NT2/D1 (cell line): ENCODE results near the gene BLM.

ENCODE experiments used
- DNase-seq: peaks from one replicate; pipeline ENCODE4 v3.0.0-alpha.2; 2011; ENCODE audit warnings: low read depth, low spot score
- H3K27me3 ChIP-seq: 2 replicates; pipeline ENCODE4 v1.6.0; 2011; ENCODE audit warnings: mild to moderate bottlenecking; ENCODE audit not compliant: insufficient read length, insufficient read depth
- H3K36me3 ChIP-seq: 2 replicates; pipeline ENCODE4 v1.6.1; 2011; ENCODE audit warnings: mild to moderate bottlenecking, low read length, mixed read lengths; ENCODE audit not compliant: insufficient read depth, insufficient read length
- H3K4me1 ChIP-seq: 2 replicates; pipeline ENCODE4 v1.5.1; 2011; ENCODE audit not compliant: insufficient read depth, insufficient read length
- H3K4me3 ChIP-seq: 2 replicates; pipeline ENCODE4 v1.5.1; 2011; ENCODE audit warnings: low read depth; ENCODE audit not compliant: insufficient read length
- H3K9ac ChIP-seq: 2 replicates; pipeline ENCODE4 v1.6.0; 2011; ENCODE audit warnings: low read depth; ENCODE audit not compliant: insufficient read length
- H3K9me3 ChIP-seq: 2 replicates; pipeline ENCODE4 v1.5.1; 2011; ENCODE audit warnings: mild to moderate bottlenecking, low read length; ENCODE audit not compliant: insufficient read depth
- SUZ12 ChIP-seq: IDR thresholded peaks from 2 replicates; pipeline ENCODE4 v1.6.1; 2011; ENCODE audit not compliant: insufficient read length, insufficient read depth; ENCODE audit errors: extremely low read depth
- YY1 ChIP-seq: IDR thresholded peaks from 2 replicates; pipeline ENCODE4 v1.6.1; 2011; ENCODE audit not compliant: insufficient read length, insufficient read depth
- ZNF274 ChIP-seq: IDR thresholded peaks from 2 replicates; pipeline ENCODE4 v1.6.1; 2011; ENCODE audit warnings: mild to moderate bottlenecking, low read depth, low read length

BLM gene

DNA sequence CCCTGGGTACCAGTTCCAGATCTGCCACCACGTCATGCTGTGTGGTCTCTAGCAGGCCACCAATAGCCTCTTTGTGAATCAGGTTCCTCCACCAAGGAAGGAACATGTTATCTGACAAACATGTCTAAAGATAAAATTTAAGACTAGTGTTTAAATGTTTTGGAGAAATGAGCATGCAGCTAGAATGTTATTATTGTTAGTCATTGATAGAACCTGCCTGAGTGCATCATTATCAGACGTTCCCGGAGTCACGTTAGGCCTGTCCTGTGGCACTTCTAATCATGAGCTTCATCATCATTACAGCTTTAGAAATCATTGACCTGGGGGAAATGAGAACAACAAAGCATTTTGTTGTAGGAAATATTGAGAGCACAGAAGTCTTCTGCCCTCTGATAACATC is 92.4 kb downstream of the BLM start:
- no peak for TF ChIP-seq YY1
- no peak for TF ChIP-seq SUZ12
- TF ChIP-seq ZNF274, result no peak
- Histone ChIP-seq H3K27me3 (no peaks in the 10 kb centered on the region), H3K4me3 (no peak overlapping the region), H3K9me3 (no peaks in the 10 kb centered on the region), H3K4me1 (peaks cover 5% of the 10 kb centered on the region), H3K36me3 (peaks cover 62% of the 10 kb centered on the region), H3K9ac (no peak overlapping the region)
- no peak for DNase-seq

- TF ChIP-seq SUZ12 (no peak), ZNF274 (no peak), YY1 (no peak)
- no peaks in the 10 kb centered on the region for H3K9me3 ChIP-seq
- peaks cover 67% of the 10 kb centered on the region for H3K36me3 ChIP-seq
- no peak overlapping the region for H3K9ac ChIP-seq
- no peak overlapping the region for H3K4me3 ChIP-seq
- H3K27me3 ChIP-seq, result no peaks in the 10 kb centered on the region
- H3K4me1 ChIP-seq, result peaks cover 6% of the 10 kb centered on the region
- no peak for DNase-seq
Observed at GRCh38 chr15:90810354-90810753, 93.2 kb downstream of the BLM start.

GRCh38 chr15:90812171-90812957 is 95.2 kb downstream of the BLM start:
- TF ChIP-seq SUZ12 (no peak), ZNF274 (no peak), YY1 (no peak)
- Histone ChIP-seq H3K36me3 (peaks cover 66% of the 10 kb centered on the region), H3K9ac (no peak overlapping the region), H3K4me1 (peaks cover 17% of the 10 kb centered on the region), H3K9me3 (no peaks in the 10 kb centered on the region), H3K27me3 (no peaks in the 10 kb centered on the region), H3K4me3 (no peak overlapping the region)
- DNase-seq, result no peak

DNA sequence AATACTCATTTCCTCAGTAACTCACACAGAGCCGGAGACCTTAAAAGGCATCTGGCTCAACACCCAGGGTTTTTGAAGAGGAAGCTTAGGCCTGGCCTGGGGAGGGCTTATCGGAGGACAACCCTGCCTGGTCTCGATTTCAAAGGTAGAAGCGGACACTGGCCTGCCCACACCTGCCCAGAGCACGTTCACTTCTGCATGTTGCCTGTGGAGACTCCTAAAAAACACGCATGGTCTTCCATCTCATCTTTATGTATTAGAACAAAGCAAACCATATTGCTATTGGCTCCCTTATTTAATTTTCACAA is 95.8 kb downstream of the BLM start:
- H3K4me3 ChIP-seq, result no peak overlapping the region
- H3K9ac ChIP-seq, result no peak overlapping the region
- peaks cover 65% of the 10 kb centered on the region for H3K36me3 ChIP-seq
- no peak for DNase-seq
- H3K27me3 ChIP-seq, result no peaks in the 10 kb centered on the region
- no peaks in the 10 kb centered on the region for H3K9me3 ChIP-seq
- no peak for TF ChIP-seq SUZ12
- TF ChIP-seq YY1, result no peak
- TF ChIP-seq ZNF274, result no peak
- H3K4me1 ChIP-seq, result peaks cover 22% of the 10 kb centered on the region

- TF ChIP-seq YY1, result no peak
- TF ChIP-seq SUZ12, result no peak
- TF ChIP-seq ZNF274, result no peak
- Histone ChIP-seq H3K4me3 (no peak overlapping the region), H3K4me1 (peaks cover 31% of the 10 kb centered on the region), H3K36me3 (peaks cover 57% of the 10 kb centered on the region), H3K9me3 (no peaks in the 10 kb centered on the region), H3K9ac (no peak overlapping the region), H3K27me3 (no peaks in the 10 kb centered on the region)
- DNase-seq, result no peak
Observed at GRCh38 chr15:90813796-90814190, 96.6 kb downstream of the BLM start.

DNA sequence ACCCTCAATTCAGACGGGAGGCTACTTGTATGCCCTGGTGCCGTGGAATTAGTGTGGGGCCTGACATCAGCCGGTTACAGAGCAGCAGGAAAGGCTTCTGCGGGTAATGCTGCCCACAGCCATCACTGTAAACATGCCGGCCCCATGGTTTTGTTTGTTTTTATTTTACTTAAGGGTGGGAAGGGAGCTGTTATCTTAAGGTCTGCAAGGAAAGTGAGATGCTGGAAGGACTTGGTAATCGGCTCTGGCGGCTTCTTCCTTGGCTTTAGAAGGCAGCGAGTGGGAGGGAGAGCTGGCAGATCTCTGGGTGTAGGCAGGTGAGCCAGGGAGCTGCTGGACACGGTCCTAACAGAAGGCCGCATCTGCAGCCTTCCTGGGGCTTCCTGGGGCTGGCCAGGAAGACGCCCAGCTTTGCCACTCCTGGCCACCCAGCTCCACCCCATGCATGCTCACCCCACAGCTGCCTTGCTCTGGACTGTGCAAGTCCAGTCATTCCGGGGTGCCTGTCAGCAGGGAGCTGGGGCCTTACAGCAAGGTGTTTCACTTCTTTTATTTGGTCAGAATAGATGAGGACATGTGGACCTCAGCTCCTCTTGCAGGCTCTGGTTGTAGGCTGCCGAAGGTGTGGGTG is 97.2 kb downstream of the BLM start:
- H3K4me3 ChIP-seq, result no peak overlapping the region

DNA sequence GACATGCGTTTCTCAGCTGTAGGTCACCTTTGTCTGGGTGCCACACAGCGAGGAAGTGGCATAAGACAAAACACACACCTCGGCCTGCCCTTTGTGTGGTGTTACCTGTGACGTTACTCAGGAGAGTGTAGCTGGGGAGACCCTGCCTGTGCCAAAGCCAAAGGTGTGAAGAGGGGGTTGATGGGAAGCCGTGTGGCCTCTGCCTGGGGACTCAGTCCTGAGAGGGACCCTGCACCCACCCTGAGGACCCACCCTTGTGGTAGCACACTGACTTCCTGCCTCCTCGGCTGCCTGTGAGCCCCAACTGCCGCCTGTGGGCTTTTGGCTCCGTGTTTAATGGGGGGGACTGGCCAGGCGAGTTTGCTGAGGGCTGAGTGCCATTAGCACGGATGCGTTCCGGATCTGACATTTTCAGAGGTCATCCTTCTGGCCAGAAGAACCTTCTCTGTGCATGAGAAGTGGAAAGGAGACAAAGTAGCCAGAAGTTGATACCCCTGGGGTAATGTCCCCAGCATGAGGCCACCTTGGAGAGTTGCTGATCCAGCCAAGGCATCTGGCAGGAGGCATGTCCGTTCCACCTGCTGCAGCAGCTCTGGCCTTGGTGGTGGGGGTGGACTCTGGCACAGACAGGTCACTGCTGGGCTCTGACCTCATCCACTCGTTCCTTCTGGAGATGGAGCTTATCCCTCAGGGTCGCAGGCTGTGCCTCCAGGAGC is 99.4 kb downstream of the BLM start:
- peaks cover 4% of the 10 kb centered on the region for H3K27me3 ChIP-seq
- TF ChIP-seq YY1 (no peak), ZNF274 (no peak), SUZ12 (no peak)
- H3K9me3 ChIP-seq, result no peaks in the 10 kb centered on the region
- DNase-seq, result no peak
- peaks cover 32% of the 10 kb centered on the region for H3K4me1 ChIP-seq
- no peak overlapping the region for H3K4me3 ChIP-seq
- H3K36me3 ChIP-seq, result peaks cover 33% of the 10 kb centered on the region
- H3K9ac ChIP-seq, result no peak overlapping the region

More for the DNA sequence above, 97.2 kb downstream of the BLM start:
- no peaks in the 10 kb centered on the region for H3K9me3 ChIP-seq
- H3K36me3 ChIP-seq, result peaks cover 52% of the 10 kb centered on the region
- TF ChIP-seq ZNF274 (no peak), YY1 (no peak), SUZ12 (no peak)
- no peak for DNase-seq
- H3K4me1 ChIP-seq, result peaks cover 32% of the 10 kb centered on the region
- H3K9ac ChIP-seq, result no peak overlapping the region
- H3K27me3 ChIP-seq, result peaks cover under 1% of the 10 kb centered on the region
